Endothelial cell of umbilical vein (primary cell): ENCODE results near the gene MUC16. TPM values are rescaled to one million over a fixed set of nuclear protein-coding genes. Genes with fewer than 3 reads are reported as not detected.

ENCODE experiments used
- BruUV-seq: library from RNA; stranded (reverse); fragments of 400-500 nt; replicated peaks from 2 replicates; lab custom pipeline; 2021; lab: Mats Ljungman, UMichigan
- CTCF ChIA-PET: fragments of 300-600, 350-600 bp; sonication (Branson Sonifier 250); formaldehyde crosslinking; loops from one replicate; lab custom pipeline; 2021; ENCODE audit warnings: antibody characterized with exemption, inconsistent platforms; lab: Charles Lee
- POLR2A ChIA-PET: fragments of 300-600, 350-600 bp; sonication (Branson Sonifier 250); formaldehyde crosslinking; loops from one replicate; lab custom pipeline; 2021; ENCODE audit warnings: antibody characterized with exemption, inconsistent platforms; lab: Charles Lee
- DNase-seq: peaks from one replicate; pipeline ENCODE4 v3.0.0-alpha.2; 2011; ENCODE audit warnings: low read depth, low spot score
- FAIRE-seq: peaks from 2 replicates; lab custom pipeline; 2011; peaks lifted over from hg19 to GRCh38; lab: Jason Lieb, UNC
- H2AFZ ChIP-seq: 2 replicates; pipeline ENCODE4 v1.6.0; 2012; ENCODE audit warnings: low read depth, low read length, control low read depth, inconsistent platforms
- H3K27ac ChIP-seq: 2 replicates; pipeline ENCODE4 v1.5.1; 2011; ENCODE audit warnings: low read depth, mild to moderate bottlenecking, control low read depth, low read length, moderate library complexity; ENCODE audit not compliant: insufficient read depth
- H3K27me3 ChIP-seq, 2 experiments: 2 replicates each; pipeline versions ENCODE4 v1.6.0 to v1.6.1; 2011; ENCODE audit warnings: low read length in 2 of 2, mixed read lengths in 1 of 2; ENCODE audit not compliant: control insufficient read depth in 2 of 2, insufficient read depth in 2 of 2
- H3K36me3 ChIP-seq, 2 experiments: 2 replicates in 1 of 2; 3 replicates in 1 of 2; pipeline ENCODE4 v1.5.1; 2011; ENCODE audit warnings: low read length in 2 of 2, mild to moderate bottlenecking in 1 of 2, moderate library complexity in 1 of 2; ENCODE audit not compliant: control insufficient read depth in 2 of 2, insufficient read depth in 2 of 2; ENCODE audit errors: extremely low read depth in 1 of 2
- H3K4me1 ChIP-seq: 3 replicates; pipeline ENCODE4 v1.5.1; 2011; ENCODE audit warnings: mild to moderate bottlenecking, low read length; ENCODE audit not compliant: control insufficient read depth, insufficient read depth; ENCODE audit errors: extremely low read depth
- H3K4me2 ChIP-seq: 2 replicates; pipeline ENCODE4 v1.6.1; 2011; ENCODE audit warnings: low read length, control low read depth, mixed read lengths; ENCODE audit not compliant: insufficient read depth
- H3K4me3 ChIP-seq, 3 experiments: fragments of 200-600 bp in 1 of 3; sonication (generic), shearing (Covaris generic) in 1 of 3; replicated peaks in 1 of 3; 2 replicates each; pipeline ENCODE4 v1.5.1; 2011 to 2016; ENCODE audit warnings: control low read depth in 3 of 3, low read length in 3 of 3, mild to moderate bottlenecking in 2 of 3, inconsistent platforms in 1 of 3, low read depth in 1 of 3, moderate library complexity in 1 of 3; ENCODE audit not compliant: insufficient read depth in 1 of 3
- H3K79me2 ChIP-seq: 2 replicates; pipeline ENCODE4 v1.6.0; 2012; ENCODE audit warnings: low read length, inconsistent platforms; ENCODE audit not compliant: control insufficient read depth, insufficient read depth
- H3K9ac ChIP-seq: replicated peaks from 2 replicates; pipeline ENCODE3; 2011; ENCODE audit warnings: low read length, control low read depth; ENCODE audit not compliant: insufficient read depth; ENCODE audit errors: extremely low read depth
- H3K9me1 ChIP-seq: replicated peaks from 3 replicates; pipeline ENCODE4 v1.6.0; 2011; ENCODE audit warnings: mild to moderate bottlenecking, low read length; ENCODE audit not compliant: control insufficient read depth, insufficient read depth; ENCODE audit errors: extremely low read depth
- H3K9me3 ChIP-seq: replicated peaks from 2 replicates; pipeline ENCODE4 v1.5.1; 2012; ENCODE audit warnings: low read length, inconsistent platforms; ENCODE audit not compliant: control insufficient read depth, insufficient read depth
- H4K20me1 ChIP-seq: replicated peaks from 2 replicates; pipeline ENCODE3; 2011; ENCODE audit warnings: mild to moderate bottlenecking, low read length; ENCODE audit not compliant: control insufficient read depth, insufficient read depth; ENCODE audit errors: extremely low read depth
- CTCF ChIP-seq, 2 donors: IDR thresholded peaks; 1 replicate in 1 of 2; 2 replicates in 1 of 2; pipeline ENCODE4 v1.5.1; 2011; ENCODE audit warnings: low read length in 2 of 2, mild to moderate bottlenecking in 2 of 2, moderate library complexity in 2 of 2, control low read depth in 1 of 2, inconsistent platforms in 1 of 2, low read depth in 1 of 2; ENCODE audit not compliant: insufficient read depth in 1 of 2; ENCODE audit errors: extremely low read depth in 1 of 2
- FOS ChIP-seq: IDR thresholded peaks from 2 replicates; pipeline ENCODE4 v1.6.1; 2011; ENCODE audit warnings: mild to moderate bottlenecking, low read length, moderate library complexity, borderline replicate concordance; ENCODE audit not compliant: insufficient read depth
- GATA2 ChIP-seq: IDR thresholded peaks from 2 replicates; pipeline ENCODE4 v1.7.0; 2011; ENCODE audit warnings: low read depth, mild to moderate bottlenecking, moderate library complexity, mixed read lengths, low read length; ENCODE audit not compliant: insufficient read length, insufficient read depth
- JUN ChIP-seq: IDR thresholded peaks from 2 replicates; pipeline ENCODE4 v1.6.1; 2011; ENCODE audit warnings: borderline replicate concordance, low read depth; ENCODE audit not compliant: insufficient read length, insufficient read depth
- MAX ChIP-seq: IDR thresholded peaks from 2 replicates; pipeline ENCODE4 v1.6.1; 2011; ENCODE audit not compliant: insufficient read depth, insufficient read length
- MYC ChIP-seq: IDR thresholded peaks from one replicate; pipeline ENCODE4 v1.6.1; 2011; ENCODE audit warnings: mild to moderate bottlenecking, low read depth, low read length
- POLR2A ChIP-seq: IDR thresholded peaks from 2 replicates; pipeline ENCODE4 v1.6.1; 2012; ENCODE audit warnings: low read depth, mild to moderate bottlenecking, control low read depth, low read length
- POLR2AphosphoS5 ChIP-seq: IDR thresholded peaks from 2 replicates; pipeline ENCODE4 v1.6.1; 2012; ENCODE audit warnings: low read depth, mild to moderate bottlenecking, control low read depth, low read length, moderate library complexity; ENCODE audit not compliant: insufficient read depth
- dilution Hi-C: fragments of 300-500 bp; cut with MboI; formaldehyde crosslinking; loops from one replicate; pipeline ENCODE4 v1.15.0; 2019; ENCODE audit warnings: low sequenced_read_pairs; ENCODE audit not compliant: extremely low pct_ligation_motif_present
- intact Hi-C: fragments of 100-400 bp; cut with micrococcal nuclease; formaldehyde crosslinking; loops from one replicate; pipeline ENCODE4 v1.10.0; 2022
- polyA plus RNA-seq, 4 experiments: library from polyadenylated mRNA; depleted of rRNA in 3 of 4; stranded (reverse) in 3 of 4; unstranded in 1 of 4; fragments of >200 nt; gene quantifications; 2 replicates each; pipeline versions ENCODE4 v1.2.1 to v1.2.3, GENCODE V29; 2011 to 2012; ENCODE audit warnings: missing spikeins in 1 of 4
- total RNA-seq: library from RNA; stranded (reverse); gene quantifications from 2 replicates; pipeline ENCODE4 v1.2.3, GENCODE V29; 2021

The MUC16 gene
- total and polyA plus RNA-seq, 2 donors (not counting 3 experiments of a cell fraction or from before 2014, with no cell fraction given) = not detected

GRCh38 chr19:9054765-9055164 lies 44.6 kb upstream of the MUC16 start:
- Histone ChIP-seq H3K9me3 (no peaks in the 10 kb centered on the region), H3K4me1 (no peaks in the 10 kb centered on the region), H2AFZ (no peak overlapping the region), H3K4me3 (no peak overlapping the region), H3K79me2 (no peaks in the 10 kb centered on the region), H3K27me3 (no peaks in the 10 kb centered on the region), H3K9me1 (no peaks in the 10 kb centered on the region), H4K20me1 (no peaks in the 10 kb centered on the region), H3K36me3 (no peaks in the 10 kb centered on the region), H3K9ac (no peak overlapping the region), H3K27ac (no peak overlapping the region), H3K4me2 (no peak overlapping the region)
- POLR2A ChIA-PET = no interaction called here
- DNase-seq = no peak
- no peak for TF ChIP-seq MAX
- no peak for TF ChIP-seq JUN
- TF ChIP-seq FOS = no peak
- no peak for TF ChIP-seq CTCF (IDR thresholded peaks at IDR 0.05; ENCODE audit: extremely low read depth in 1 of 2, insufficient read depth in 1 of 2, low read depth in 1 of 2, low read length in 2 of 2)
- TF ChIP-seq POLR2AphosphoS5 = no peak
- TF ChIP-seq MYC = no peak
- TF ChIP-seq POLR2A = no peak
- TF ChIP-seq GATA2 = no peak
- no peak for FAIRE-seq
- no TSS peak for BruUV-seq
- dilution Hi-C loops = no loop called here
- CTCF ChIA-PET = no interaction called here
- intact Hi-C loops = no loop called here
